Neural cell (in vitro differentiated cells): ENCODE results near the gene BCO2.

Experiments
- EP300 ChIP-seq: fragments of 450-650 bp; conservative IDR thresholded peaks from 2 replicates; pipeline ENCODE4 v1.6.1; 2014; ENCODE audit warnings: antibody characterized with exemption, mild to moderate bottlenecking, moderate library complexity; ENCODE audit not compliant: poor library complexity, severe bottlenecking
- EZH2 ChIP-seq: fragments of 200-600, 300-800 bp; shearing (Covaris generic), sonication (generic); IDR thresholded peaks from 2 replicates; pipeline ENCODE4 v1.6.1; 2014; ENCODE audit warnings: antibody characterized with exemption, low read length, borderline replicate concordance, mild to moderate bottlenecking; ENCODE audit not compliant: insufficient read depth, poor library complexity, severe bottlenecking
- MXI1 ChIP-seq: fragments of 450-650 bp; conservative IDR thresholded peaks from 2 replicates; pipeline ENCODE4 v1.6.1; 2014; ENCODE audit warnings: antibody characterized with exemption, mild to moderate bottlenecking; ENCODE audit not compliant: poor library complexity, severe bottlenecking
- TAF1 ChIP-seq: IDR thresholded peaks from 2 replicates; pipeline ENCODE4 v1.6.1; 2012; ENCODE audit warnings: low read depth
- TF ChIP-seq, protein P1 (sequence below): fragments of 450-650 bp; IDR thresholded peaks from 2 replicates; pipeline ENCODE4 v1.5.1; 2014; ENCODE audit warnings: antibody characterized with exemption, mild to moderate bottlenecking, moderate library complexity; ENCODE audit not compliant: poor library complexity, severe bottlenecking

DNA sequence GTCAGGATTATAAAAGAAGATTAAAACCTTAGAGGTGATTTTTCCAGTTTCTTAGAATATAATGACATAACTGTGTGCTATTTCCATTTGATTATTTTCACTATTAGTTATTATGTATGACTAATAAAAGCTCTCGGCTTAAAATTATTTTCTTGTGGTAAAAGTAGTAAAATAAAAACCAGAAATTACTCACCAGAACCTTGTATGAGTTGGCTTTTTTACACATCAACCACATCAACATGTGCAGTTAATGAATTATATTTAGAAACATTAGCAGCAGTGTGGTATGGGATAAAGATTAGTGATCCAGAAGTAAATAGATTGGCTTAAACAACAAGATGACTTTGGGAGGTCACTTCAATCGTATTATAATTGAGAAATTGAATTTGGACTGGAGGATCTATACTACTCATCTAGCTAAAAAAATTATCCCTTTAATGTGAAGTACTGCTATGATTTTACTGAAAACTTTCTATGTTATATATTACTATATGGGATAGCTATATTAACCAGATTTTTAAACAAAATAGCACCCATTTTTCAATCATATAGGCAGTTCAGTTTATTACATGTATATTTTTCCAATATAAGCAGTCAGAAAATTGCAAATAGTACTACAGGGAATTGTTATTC lies 2.8 kb upstream of the BCO2 start:
- TF ChIP-seq, protein P1, sequence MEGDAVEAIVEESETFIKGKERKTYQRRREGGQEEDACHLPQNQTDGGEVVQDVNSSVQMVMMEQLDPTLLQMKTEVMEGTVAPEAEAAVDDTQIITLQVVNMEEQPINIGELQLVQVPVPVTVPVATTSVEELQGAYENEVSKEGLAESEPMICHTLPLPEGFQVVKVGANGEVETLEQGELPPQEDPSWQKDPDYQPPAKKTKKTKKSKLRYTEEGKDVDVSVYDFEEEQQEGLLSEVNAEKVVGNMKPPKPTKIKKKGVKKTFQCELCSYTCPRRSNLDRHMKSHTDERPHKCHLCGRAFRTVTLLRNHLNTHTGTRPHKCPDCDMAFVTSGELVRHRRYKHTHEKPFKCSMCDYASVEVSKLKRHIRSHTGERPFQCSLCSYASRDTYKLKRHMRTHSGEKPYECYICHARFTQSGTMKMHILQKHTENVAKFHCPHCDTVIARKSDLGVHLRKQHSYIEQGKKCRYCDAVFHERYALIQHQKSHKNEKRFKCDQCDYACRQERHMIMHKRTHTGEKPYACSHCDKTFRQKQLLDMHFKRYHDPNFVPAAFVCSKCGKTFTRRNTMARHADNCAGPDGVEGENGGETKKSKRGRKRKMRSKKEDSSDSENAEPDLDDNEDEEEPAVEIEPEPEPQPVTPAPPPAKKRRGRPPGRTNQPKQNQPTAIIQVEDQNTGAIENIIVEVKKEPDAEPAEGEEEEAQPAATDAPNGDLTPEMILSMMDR = no peak
- TF ChIP-seq EZH2 = no peak
- no peak for TF ChIP-seq MXI1
- TF ChIP-seq TAF1 = no peak
- TF ChIP-seq EP300 = no peak
